GM12891 (cell line): Measurements from ENCODE around the gene RAD50.

ENCODE experiments used
- PAX5 ChIP-seq: IDR thresholded peaks from 2 replicates; pipeline ENCODE4 v1.6.1; 2011; ENCODE audit warnings: low read length, moderate library complexity, mild to moderate bottlenecking; ENCODE audit not compliant: insufficient read depth, severe bottlenecking
- POLR2A ChIP-seq: IDR thresholded peaks from 2 replicates; pipeline ENCODE4 v1.6.1; 2011; ENCODE audit warnings: low read depth, low read length, control low read depth
- POLR2AphosphoS5 ChIP-seq: IDR thresholded peaks from 2 replicates; pipeline ENCODE4 v1.6.1; 2011; ENCODE audit warnings: low read depth, low read length, control low read depth
- TAF1 ChIP-seq: IDR thresholded peaks from 2 replicates; pipeline ENCODE4 v1.6.1; 2011; ENCODE audit warnings: low read depth, low read length, control low read depth

DNA sequence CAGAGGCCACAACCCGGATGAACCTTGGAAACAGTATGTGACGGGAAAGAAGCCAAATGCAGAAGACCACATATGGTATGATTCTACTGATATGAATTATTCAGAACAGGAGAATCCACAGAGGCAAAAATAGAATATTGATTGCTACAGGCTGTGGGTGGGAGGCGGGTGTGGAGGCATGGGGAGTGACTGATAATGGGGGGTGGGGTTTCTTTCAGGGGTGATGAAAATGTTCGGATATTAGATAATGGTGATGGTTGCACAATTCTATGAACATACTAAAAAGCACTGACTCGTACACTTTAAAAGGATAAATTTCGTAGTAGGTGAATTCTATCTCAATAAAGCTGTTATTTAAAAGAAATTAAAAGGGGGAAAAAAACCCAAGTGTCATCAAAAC, 127.7 kb downstream of the RAD50 start:
- no peak for TF ChIP-seq POLR2A
- TF ChIP-seq PAX5 = no peak
- TF ChIP-seq POLR2AphosphoS5 = no peak
- TF ChIP-seq TAF1 = no peak
